HFFc6 (cell line): ENCODE results near the gene RNF150. TPM values are rescaled to one million over a fixed set of nuclear protein-coding genes. Genes with fewer than 3 reads are reported as not detected.

Source experiments
- DNase-seq: peaks from one replicate; pipeline ENCODE4 v3.0.0-alpha.2; 2018
- H3K27ac Mint-ChIP-seq: 2 replicates; pipeline ENCODE4 v1.8.0; 2020; ENCODE audit warnings: mild to moderate bottlenecking, mixed read lengths
- H3K27me3 Mint-ChIP-seq: 2 replicates; pipeline ENCODE4 v1.8.0; 2021; ENCODE audit warnings: mild to moderate bottlenecking, moderate library complexity, mixed read lengths; ENCODE audit not compliant: insufficient read depth
- H3K36me3 Mint-ChIP-seq: 2 replicates; pipeline ENCODE4 v1.8.0; 2021; ENCODE audit warnings: low read depth, mixed read lengths
- H3K4me1 Mint-ChIP-seq: 2 replicates; pipeline ENCODE4 v1.8.0; 2020; ENCODE audit warnings: low read depth, mixed read lengths
- H3K4me3 Mint-ChIP-seq: 2 replicates; pipeline ENCODE4 v1.8.0; 2020; ENCODE audit warnings: mild to moderate bottlenecking, moderate library complexity, mixed read lengths
- H3K9me3 Mint-ChIP-seq: 2 replicates; pipeline ENCODE4 v1.8.0; 2020; ENCODE audit warnings: mild to moderate bottlenecking, mixed read lengths
- total RNA-seq, 6 experiments: library from RNA; stranded (reverse); fragmentation: NEBNext Ultra II Directional; extraction: Animal tissue kit (Norgen Biotek cat#: 25700); gene quantifications; 2 replicates in 1 of 6; 3 replicates in 5 of 6; pipeline ENCODE4 v1.2.3, GENCODE V29; 2021
- TF ChIP-seq, protein P1 (sequence below): fragments of 200-600 bp; sonication (generic); IDR thresholded peaks from 2 replicates; pipeline ENCODE4 v1.5.0; 2021; ENCODE audit warnings: antibody characterized with exemption, mild to moderate bottlenecking

Gene RNF150
- total RNA-seq, 6 experiments from 2014 or later, result 15.1 to 24.2 (median 20.7) TPM

DNA sequence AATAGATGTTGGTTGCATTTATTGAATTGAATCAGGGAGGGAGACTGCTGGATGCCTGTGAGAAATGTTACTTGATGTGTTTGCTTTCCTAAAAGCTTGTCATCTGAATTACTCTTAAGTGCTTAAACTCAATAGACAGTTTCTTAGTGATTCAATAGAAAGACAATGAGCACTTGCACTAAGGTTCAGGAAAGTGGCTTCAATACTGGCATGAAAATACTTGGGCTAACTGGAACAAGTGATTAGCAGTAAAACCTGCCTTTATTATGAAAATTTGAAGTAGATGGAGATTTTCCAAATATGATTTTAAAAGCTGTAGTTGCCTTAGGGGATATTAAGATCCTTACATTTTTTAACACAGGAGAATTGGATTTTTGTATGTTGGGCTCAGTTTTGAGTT, 123.3 kb downstream of the RNF150 start:
- Mint-ChIP-seq H3K9me3 (no peaks in the 10 kb centered on the region), H3K27me3 (no peaks in the 10 kb centered on the region), H3K4me1 (peaks cover 6% of the 10 kb centered on the region), H3K4me3 (no peak overlapping the region), H3K36me3 (no peaks in the 10 kb centered on the region), H3K27ac (no peak overlapping the region)
- TF ChIP-seq, protein P1, sequence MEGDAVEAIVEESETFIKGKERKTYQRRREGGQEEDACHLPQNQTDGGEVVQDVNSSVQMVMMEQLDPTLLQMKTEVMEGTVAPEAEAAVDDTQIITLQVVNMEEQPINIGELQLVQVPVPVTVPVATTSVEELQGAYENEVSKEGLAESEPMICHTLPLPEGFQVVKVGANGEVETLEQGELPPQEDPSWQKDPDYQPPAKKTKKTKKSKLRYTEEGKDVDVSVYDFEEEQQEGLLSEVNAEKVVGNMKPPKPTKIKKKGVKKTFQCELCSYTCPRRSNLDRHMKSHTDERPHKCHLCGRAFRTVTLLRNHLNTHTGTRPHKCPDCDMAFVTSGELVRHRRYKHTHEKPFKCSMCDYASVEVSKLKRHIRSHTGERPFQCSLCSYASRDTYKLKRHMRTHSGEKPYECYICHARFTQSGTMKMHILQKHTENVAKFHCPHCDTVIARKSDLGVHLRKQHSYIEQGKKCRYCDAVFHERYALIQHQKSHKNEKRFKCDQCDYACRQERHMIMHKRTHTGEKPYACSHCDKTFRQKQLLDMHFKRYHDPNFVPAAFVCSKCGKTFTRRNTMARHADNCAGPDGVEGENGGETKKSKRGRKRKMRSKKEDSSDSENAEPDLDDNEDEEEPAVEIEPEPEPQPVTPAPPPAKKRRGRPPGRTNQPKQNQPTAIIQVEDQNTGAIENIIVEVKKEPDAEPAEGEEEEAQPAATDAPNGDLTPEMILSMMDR, result no peak
- no peak for DNase-seq

DNA sequence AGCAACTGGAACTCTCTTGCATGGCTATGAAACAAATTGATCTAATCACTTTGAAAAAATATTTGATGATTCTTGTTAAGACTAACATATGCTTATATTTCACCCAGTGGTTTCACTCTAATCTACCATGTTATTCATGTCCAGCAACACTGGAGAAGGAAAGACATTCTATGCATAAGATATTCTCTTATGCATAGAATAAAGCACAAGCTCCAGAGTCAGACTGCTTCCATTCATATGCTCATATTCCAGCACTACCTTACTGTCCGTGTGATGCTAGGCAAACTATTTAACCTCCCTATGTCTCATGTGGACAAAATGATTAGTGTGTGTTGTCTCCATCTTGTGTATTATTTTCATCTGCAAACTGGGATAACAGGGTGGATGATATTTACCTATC, 124.1 kb downstream of the RNF150 start:
- Mint-ChIP-seq H3K27me3 (peaks cover 1% of the 10 kb centered on the region; the same call in 1 of the 2 replicates), H3K4me1 (peaks cover 10% of the 10 kb centered on the region), H3K4me3 (no peak overlapping the region), H3K36me3 (no peaks in the 10 kb centered on the region), H3K9me3 (no peaks in the 10 kb centered on the region), H3K27ac (no peak overlapping the region)
- no peak for DNase-seq
- TF ChIP-seq, protein P1, result no peak

- no peak for DNase-seq
- Mint-ChIP-seq H3K9me3 (no peaks in the 10 kb centered on the region), H3K4me1 (peaks cover 28% of the 10 kb centered on the region), H3K27me3 (peaks cover 1% of the 10 kb centered on the region; the same call in 1 of the 2 replicates), H3K27ac (no peak overlapping the region), H3K36me3 (no peaks in the 10 kb centered on the region), H3K4me3 (no peak overlapping the region)
- TF ChIP-seq, protein P1, result no peak
These were observed 126.9 kb downstream of the RNF150 start for GRCh38 chr4:141006242-141006802.

- TF ChIP-seq, protein P1, result no peak
- H3K27me3 Mint-ChIP-seq, result peaks cover 1% of the 10 kb centered on the region; the same call in 1 of the 2 replicates
- H3K36me3 Mint-ChIP-seq, result no peaks in the 10 kb centered on the region
- DNase-seq, result no peak
- peaks cover 28% of the 10 kb centered on the region for H3K4me1 Mint-ChIP-seq
- H3K27ac Mint-ChIP-seq, result no peak overlapping the region
- H3K4me3 Mint-ChIP-seq, result no peak overlapping the region
- H3K9me3 Mint-ChIP-seq, result no peaks in the 10 kb centered on the region
These were observed 128.4 kb downstream of the RNF150 start for GRCh38 chr4:141004823-141005222.

DNA sequence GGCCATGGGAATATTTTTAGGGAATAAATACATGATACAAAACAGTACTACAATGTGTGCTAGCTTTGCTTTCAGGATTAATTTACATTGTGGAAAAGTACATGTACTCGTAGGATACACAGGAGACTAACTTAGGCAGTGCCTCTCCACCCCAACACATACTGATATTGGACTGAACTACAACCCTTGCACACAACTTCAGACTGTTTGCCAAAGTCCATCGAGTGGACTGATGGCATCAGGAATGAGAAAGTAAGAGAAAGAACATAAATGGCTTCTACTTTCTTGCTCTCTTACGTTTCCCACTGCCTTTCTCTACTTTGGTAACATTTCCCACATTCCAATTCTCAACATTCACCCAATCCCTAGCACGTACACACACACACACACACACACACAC, 130.1 kb downstream of the RNF150 start:
- H3K4me1 Mint-ChIP-seq, result peaks cover 28% of the 10 kb centered on the region
- no peaks in the 10 kb centered on the region for H3K9me3 Mint-ChIP-seq
- no peaks in the 10 kb centered on the region for H3K36me3 Mint-ChIP-seq
- H3K27me3 Mint-ChIP-seq, result peaks cover 1% of the 10 kb centered on the region; the same call in 1 of the 2 replicates
- H3K27ac Mint-ChIP-seq, result no peak overlapping the region
- TF ChIP-seq, protein P1, result no peak
- no peak overlapping the region for H3K4me3 Mint-ChIP-seq
- no peak for DNase-seq
